Lower leg skin (tissue), 4 donors: ENCODE data around the gene BCAS4. TPM values are rescaled to one million over a fixed set of nuclear protein-coding genes. Genes with fewer than 3 reads are reported as not detected.

Experiments
- DNase-seq, 2 donors: peaks; one replicate each; pipeline ENCODE4 v3.0.0-alpha.2; 2019; ENCODE audit warnings: low spot score in 2 of 2
- H3K4me3 ChIP-seq: fragments of 200-600 bp; sonication (generic); 2 replicates; pipeline ENCODE4 v1.5.1; 2017; ENCODE audit warnings: mild to moderate bottlenecking, low read depth; ENCODE audit not compliant: poor library complexity, severe bottlenecking
- CTCF ChIP-seq, 3 donors: fragments of 450-650 bp; IDR thresholded peaks; one replicate each; pipeline ENCODE4 v1.5.1; 2016; ENCODE audit warnings: antibody characterized with exemption in 3 of 3, mild to moderate bottlenecking in 3 of 3, moderate library complexity in 2 of 3
- POLR2A ChIP-seq, 2 donors: fragments of 450-650 bp; IDR thresholded peaks; one replicate each; pipeline ENCODE4 v1.6.1; 2016 to 2017; ENCODE audit warnings: antibody characterized with exemption in 2 of 2, mild to moderate bottlenecking in 1 of 2, moderate library complexity in 1 of 2
- WGBS, 2 donors: methylation state at CpG; one replicate each; pipeline ENCODE4 v1.1.5; 2018; 5-methylcytosine and 5-hydroxymethylcytosine counted together
- intact Hi-C: fragments of 100-400 bp; cut with DNase I; formaldehyde crosslinking; loops from one replicate; pipeline ENCODE4 v1.15.0; 2023; ENCODE audit warnings: low total_unique reads
- total RNA-seq, 4 donors: library from RNA; depleted of rRNA; stranded (reverse); fragments of >200 nt; gene quantifications; one replicate each; pipeline ENCODE4 v1.1.0, GENCODE V29; 2016

The BCAS4 gene
- total RNA-seq, 4 donors from 2014 or later: 1.3 to 7.7 (median 3.5) TPM

- H3K4me3 ChIP-seq: no peak overlapping the region
- intact Hi-C loops: no loop called here
- WGBS, 2 donors: 28 to 33% methylated on average over 21 to 22 of the region's 22 CpGs
- DNase-seq: peak in 1 of 2 donors; percentile 56
- TF ChIP-seq CTCF (IDR thresholded peaks at IDR 0.05): no peak
- TF ChIP-seq POLR2A (IDR thresholded peaks at IDR 0.05): no peak
These were observed 42.9 kb downstream of the BCAS4 start for GRCh38 chr20:50837532-50838321.

- DNase-seq: no peak
- intact Hi-C loops: no loop called here
- no peak overlapping the region for H3K4me3 ChIP-seq
- 68 to 74% methylated on average over 8 of the region's 8 CpGs for WGBS, 2 donors
- TF ChIP-seq CTCF (IDR thresholded peaks at IDR 0.05) (no peak), POLR2A (IDR thresholded peaks at IDR 0.05) (no peak)
These were observed 43.4 kb downstream of the BCAS4 start for GRCh38 chr20:50838322-50838625.

- no peak overlapping the region for H3K4me3 ChIP-seq
- 64 to 73% methylated on average over 8 of the region's 8 CpGs for WGBS, 2 donors
- TF ChIP-seq POLR2A (IDR thresholded peaks at IDR 0.05) (no peak), CTCF (IDR thresholded peaks at IDR 0.05) (no peak)
- intact Hi-C loops: no loop called here
- no peak for DNase-seq
These were observed 44.0 kb downstream of the BCAS4 start for GRCh38 chr20:50838707-50839385.

- no peak overlapping the region for H3K4me3 ChIP-seq
- TF ChIP-seq CTCF (IDR thresholded peaks at IDR 0.05) (no peak), POLR2A (IDR thresholded peaks at IDR 0.05) (no peak)
- WGBS, 2 donors: 84 to 93% methylated on average over 5 of the region's 5 CpGs
- no peak for DNase-seq
- intact Hi-C loops: no loop called here
These were observed 48.0 kb downstream of the BCAS4 start for GRCh38 chr20:50842821-50843220.

GRCh38 chr20:50843331-50844276 is 48.7 kb downstream of the BCAS4 start:
- TF ChIP-seq CTCF (IDR thresholded peaks at IDR 0.05) (no peak), POLR2A (IDR thresholded peaks at IDR 0.05) (no peak)
- DNase-seq: no peak
- no peak overlapping the region for H3K4me3 ChIP-seq
- WGBS, 2 donors: 87 to 89% methylated on average over 9 of the region's 9 CpGs
- intact Hi-C loops: no loop called here
